Spleen (tissue), 11 donors: ENCODE results near the gene OR10Z1. TPM values are rescaled to one million over a fixed set of nuclear protein-coding genes. Genes with fewer than 3 reads are reported as not detected.

Experiments used
- DNase-seq: peaks from one replicate; pipeline ENCODE4 v3.0.0-alpha.2; 2020
- H3K27ac ChIP-seq, 8 donors: fragments of 200-600 bp; sonication (generic) in 7 of 8; 1 replicate in 4 of 8; 2 replicates in 4 of 8; pipeline versions ENCODE4 v1.5.0 to v1.8.0; 2016 to 2021; ENCODE audit warnings: inconsistent platforms in 4 of 8, mild to moderate bottlenecking in 4 of 8, moderate library complexity in 1 of 8
- H3K27me3 ChIP-seq, 7 donors: fragments of 200-600 bp; sonication (generic) in 6 of 7; replicated peaks in 1 of 7; 1 replicate in 4 of 7; 2 replicates in 3 of 7; pipeline versions ENCODE4 v1.5.0 to v1.8.0; 2016 to 2021; ENCODE audit warnings: inconsistent platforms in 3 of 7, mild to moderate bottlenecking in 1 of 7
- H3K36me3 ChIP-seq, 6 donors: fragments of 200-600 bp; sonication (generic) in 5 of 6; 1 replicate in 4 of 6; 2 replicates in 2 of 6; pipeline versions ENCODE4 v1.5.0 to v1.8.0; 2016 to 2021; ENCODE audit warnings: inconsistent platforms in 2 of 6
- H3K4me1 ChIP-seq, 6 donors: fragments of 200-600 bp; sonication (generic) in 5 of 6; 1 replicate in 3 of 6; 2 replicates in 3 of 6; pipeline versions ENCODE4 v1.5.0 to v1.8.0; 2016 to 2021; ENCODE audit warnings: inconsistent platforms in 3 of 6
- H3K4me3 ChIP-seq, 8 donors: fragments of 200-600 bp; sonication (generic) in 7 of 8; 1 replicate in 4 of 8; 2 replicates in 4 of 8; pipeline versions ENCODE4 v1.5.0 to v1.8.0; 2016 to 2021; ENCODE audit warnings: inconsistent platforms in 4 of 8, mild to moderate bottlenecking in 4 of 8, moderate library complexity in 2 of 8
- H3K9me3 ChIP-seq, 8 donors: fragments of 200-600 bp; sonication (generic) in 7 of 8; 1 replicate in 4 of 8; 2 replicates in 4 of 8; pipeline versions ENCODE4 v1.5.0 to v1.8.0; 2016 to 2021; ENCODE audit warnings: inconsistent platforms in 4 of 8
- POLR2A ChIP-seq, 3 donors: fragments of 450-650 bp; IDR thresholded peaks; one replicate each; pipeline ENCODE4 v1.5.1; 2017; ENCODE audit warnings: antibody characterized with exemption in 3 of 3, mild to moderate bottlenecking in 1 of 3
- POLR2AphosphoS5 ChIP-seq, 3 donors: sonication (generic); formaldehyde crosslinking; IDR thresholded peaks; one replicate each; pipeline ENCODE4 v1.5.1; 2017; ENCODE audit warnings: antibody characterized with exemption in 3 of 3
- WGBS, 5 donors: extraction: QIAGEN DNeasy Blood & Tissue Kit in 3 of 5; methylation state at CpG; one replicate each; pipeline versions ENCODE4 v1.1.5 to v1.1.7; 2013 to 2018; 5-methylcytosine and 5-hydroxymethylcytosine counted together
- intact Hi-C: fragments of 100-400 bp; cut with DNase I; formaldehyde crosslinking; loops from one replicate; pipeline ENCODE4 v1.15.0; 2023; ENCODE audit warnings: low total_unique reads
- polyA plus RNA-seq, 3 donors: library from polyadenylated mRNA; stranded (reverse); fragments of 200-250 nt; gene quantifications; one replicate each; pipeline ENCODE4 v1.2.1, GENCODE V29; 2013
- total RNA-seq, 7 donors: library from RNA; depleted of rRNA in 3 of 7; stranded (reverse); fragments of >200 nt in 3 of 7; fragmentation: NEBNext Ultra II Directional in 4 of 7; extraction: Animal tissue kit (Norgen Biotek cat#: 25700) in 4 of 7; gene quantifications; one replicate each; pipeline versions ENCODE4 v1.1.0 to v1.2.1, GENCODE V29; 2016 to 2021
- TF ChIP-seq, protein P1 (sequence below), 11 experiments: fragments of 200-600 bp in 7 of 11; fragments of 450-650 bp in 4 of 11; sonication (generic) in 4 of 11; IDR thresholded peaks in 8 of 11; conservative IDR thresholded peaks in 3 of 11; 1 replicate in 7 of 11; 2 replicates in 4 of 11; pipeline versions ENCODE4 v1.4.0 to v1.8.0; 2016 to 2021; ENCODE audit warnings: antibody characterized with exemption in 11 of 11, inconsistent platforms in 4 of 11, mild to moderate bottlenecking in 1 of 11
- donor health status: healthy with polysubstance abuse.
- donor health status: DM: no; HTN: no; CAD: no; lungs with moderate emphysema.
- donor health status: DM: no; HTN: no; CAD: no.
- donor health status: Bipolar disorder and iron deficiency.
- donor health status: healthy.
- donor health status: DM: no; HTN: no; CAD: no.
- donor health status: DM: yes; HTN: yes; CAD: no.

The OR10Z1 gene
- total and polyA plus RNA-seq, 10 donors = not detected

DNA sequence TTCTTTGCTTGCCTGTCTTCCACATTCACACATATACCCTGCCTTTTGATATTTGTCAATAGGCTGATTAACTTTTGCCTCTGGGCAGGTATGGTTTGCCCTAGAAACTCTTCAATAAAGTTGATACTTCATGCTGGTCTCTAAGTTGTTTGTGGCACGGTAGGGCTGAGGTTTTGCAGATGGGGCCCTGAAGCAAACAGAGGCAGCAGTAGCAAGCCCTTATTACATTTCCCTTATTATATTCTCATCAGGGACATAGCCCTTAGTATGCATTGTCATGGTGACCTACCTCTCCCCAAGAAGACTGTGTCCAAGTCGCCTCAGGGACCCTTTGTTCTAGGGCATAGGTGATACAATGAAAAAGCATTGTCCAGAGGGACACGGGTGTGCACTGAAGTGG lies 34.6 kb upstream of the OR10Z1 start, which contains the start of gene OR6P1:
Gene OR6P1, minus strand, starts transcription at position 101 of the 400 bp plus-strand sequence. CDS start 6,976 bp downstream, outside the sequence.
- no peak within 1 kb of the TSS for H3K4me3 ChIP-seq
- H3K27me3 ChIP-seq = no peaks in the 10 kb centered on the region
- WGBS, 5 donors = 73 to 91% (median 79%) methylated on average over 3 of the region's 3 CpGs
- TF ChIP-seq POLR2A (IDR thresholded peaks at IDR 0.05) (no peak), POLR2AphosphoS5 (IDR thresholded peaks at IDR 0.05) (no peak)
- TF ChIP-seq, protein P1, sequence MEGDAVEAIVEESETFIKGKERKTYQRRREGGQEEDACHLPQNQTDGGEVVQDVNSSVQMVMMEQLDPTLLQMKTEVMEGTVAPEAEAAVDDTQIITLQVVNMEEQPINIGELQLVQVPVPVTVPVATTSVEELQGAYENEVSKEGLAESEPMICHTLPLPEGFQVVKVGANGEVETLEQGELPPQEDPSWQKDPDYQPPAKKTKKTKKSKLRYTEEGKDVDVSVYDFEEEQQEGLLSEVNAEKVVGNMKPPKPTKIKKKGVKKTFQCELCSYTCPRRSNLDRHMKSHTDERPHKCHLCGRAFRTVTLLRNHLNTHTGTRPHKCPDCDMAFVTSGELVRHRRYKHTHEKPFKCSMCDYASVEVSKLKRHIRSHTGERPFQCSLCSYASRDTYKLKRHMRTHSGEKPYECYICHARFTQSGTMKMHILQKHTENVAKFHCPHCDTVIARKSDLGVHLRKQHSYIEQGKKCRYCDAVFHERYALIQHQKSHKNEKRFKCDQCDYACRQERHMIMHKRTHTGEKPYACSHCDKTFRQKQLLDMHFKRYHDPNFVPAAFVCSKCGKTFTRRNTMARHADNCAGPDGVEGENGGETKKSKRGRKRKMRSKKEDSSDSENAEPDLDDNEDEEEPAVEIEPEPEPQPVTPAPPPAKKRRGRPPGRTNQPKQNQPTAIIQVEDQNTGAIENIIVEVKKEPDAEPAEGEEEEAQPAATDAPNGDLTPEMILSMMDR (IDR thresholded peaks at IDR 0.05 in 8 of 11, conservative IDR thresholded peaks at IDR 0.05 in 3 of 11) = no peak
- H3K4me1 ChIP-seq = no peaks in the 10 kb centered on the region
- intact Hi-C loops = no loop called here
- no peak within 1 kb of the TSS for H3K27ac ChIP-seq
- no peaks in the 10 kb centered on the region for H3K36me3 ChIP-seq
- no peaks in the 10 kb centered on the region for H3K9me3 ChIP-seq
- DNase-seq = no peak

DNA sequence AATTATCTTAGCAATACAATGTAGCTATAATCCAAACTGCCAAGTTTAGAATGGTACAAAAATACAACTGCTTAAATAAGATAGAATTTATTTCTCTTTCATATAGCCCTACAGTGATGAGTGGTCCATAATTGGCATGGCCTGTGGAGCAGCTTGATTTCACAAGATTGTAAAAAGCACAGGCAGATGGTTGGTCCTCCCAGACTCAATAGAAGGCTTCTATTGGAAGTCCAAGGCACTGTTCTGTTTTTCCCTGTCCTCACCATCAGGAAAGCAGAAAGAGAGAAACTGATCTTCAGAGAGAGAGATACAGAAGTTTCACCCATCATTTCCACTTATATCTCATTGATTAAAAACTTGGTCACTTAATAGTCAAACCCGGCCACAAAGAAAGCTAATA lies 32.8 kb upstream of the OR10Z1 start:
- no peak overlapping the region for H3K27ac ChIP-seq
- H3K27me3 ChIP-seq = no peaks in the 10 kb centered on the region
- no peak for TF ChIP-seq POLR2AphosphoS5 (IDR thresholded peaks at IDR 0.05)
- TF ChIP-seq, protein P1 (IDR thresholded peaks at IDR 0.05 in 8 of 11, conservative IDR thresholded peaks at IDR 0.05 in 3 of 11) = no peak
- no peak for TF ChIP-seq POLR2A (IDR thresholded peaks at IDR 0.05)
- intact Hi-C loops = no loop called here
- no peak for DNase-seq
- H3K9me3 ChIP-seq = no peaks in the 10 kb centered on the region
- no peak overlapping the region for H3K4me3 ChIP-seq
- WGBS, 5 donors = 81 to 94% (median 88%) methylated on average over 1 of the region's 1 CpG
- H3K4me1 ChIP-seq = no peaks in the 10 kb centered on the region
- H3K36me3 ChIP-seq = no peaks in the 10 kb centered on the region

DNA sequence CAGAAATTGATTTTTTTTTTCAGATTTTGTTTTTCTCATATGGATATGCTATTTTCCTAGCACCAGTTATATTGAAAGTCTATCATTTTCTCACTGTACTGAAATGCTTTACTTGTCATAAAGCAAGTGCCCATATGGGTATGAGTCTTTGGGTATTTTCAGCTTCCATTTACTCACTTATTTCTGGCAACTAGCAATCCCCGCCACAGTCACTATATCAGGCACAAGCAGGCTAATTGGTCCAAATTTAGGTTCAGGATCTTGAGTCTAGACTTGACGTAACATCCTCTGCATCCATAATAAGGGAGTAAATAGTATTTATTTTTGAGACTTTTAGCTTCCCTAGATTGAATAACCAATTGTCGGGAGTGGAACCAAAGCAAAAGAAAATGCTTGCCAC lies 27.5 kb upstream of the OR10Z1 start:
- H3K27me3 ChIP-seq = no peaks in the 10 kb centered on the region
- no peak for DNase-seq
- no peak overlapping the region for H3K4me3 ChIP-seq
- no peaks in the 10 kb centered on the region for H3K4me1 ChIP-seq
- no peaks in the 10 kb centered on the region for H3K36me3 ChIP-seq
- TF ChIP-seq POLR2A (IDR thresholded peaks at IDR 0.05) (no peak), POLR2AphosphoS5 (IDR thresholded peaks at IDR 0.05) (no peak)
- TF ChIP-seq, protein P1 (IDR thresholded peaks at IDR 0.05 in 8 of 11, conservative IDR thresholded peaks at IDR 0.05 in 3 of 11) = no peak
- H3K9me3 ChIP-seq = no peaks in the 10 kb centered on the region
- WGBS, 5 donors = 89 to 96% (median 93%) methylated on average over 3 of the region's 3 CpGs
- no peak overlapping the region for H3K27ac ChIP-seq
- intact Hi-C loops = no loop called here

DNA sequence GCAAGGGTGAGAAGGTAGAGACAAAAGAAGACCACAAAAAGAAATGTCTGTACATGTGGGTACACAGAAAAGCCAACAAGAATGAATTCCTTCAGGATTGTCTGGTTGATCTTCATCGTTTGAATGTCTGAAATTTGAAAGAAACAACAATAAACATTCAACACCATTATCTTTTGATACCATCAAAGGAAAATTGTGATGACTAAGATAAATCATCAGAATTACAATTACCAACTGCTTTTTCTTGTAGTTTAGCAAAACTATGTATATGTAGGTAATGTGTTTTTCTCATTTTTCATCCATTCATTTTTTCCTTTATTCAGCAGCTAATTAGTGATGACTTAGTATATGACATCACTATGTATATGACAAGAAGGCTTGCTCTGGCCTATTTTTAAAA lies 25.3 kb upstream of the OR10Z1 start, which contains the start of gene OR10X1:
Gene OR10X1, minus strand, starts transcription at position 167 of the 400 bp plus-strand sequence. Its CDS starts 0 bp downstream, at position 167.
- DNase-seq = no peak
- WGBS, 5 donors = 72 to 86% (median 81%) methylated on average over 1 of the region's 1 CpG

More for the DNA sequence above, 25.3 kb upstream of the OR10Z1 start, which contains the start of gene OR10X1:
- TF ChIP-seq, protein P1 (IDR thresholded peaks at IDR 0.05 in 8 of 11, conservative IDR thresholded peaks at IDR 0.05 in 3 of 11) = no peak
- TF ChIP-seq POLR2AphosphoS5 (IDR thresholded peaks at IDR 0.05) = no peak
- TF ChIP-seq POLR2A (IDR thresholded peaks at IDR 0.05) = no peak
- intact Hi-C loops = no loop called here
- no peaks in the 10 kb centered on the region for H3K27me3 ChIP-seq
- no peaks in the 10 kb centered on the region for H3K9me3 ChIP-seq
- no peaks in the 10 kb centered on the region for H3K36me3 ChIP-seq
- H3K27ac ChIP-seq = no peak within 1 kb of the TSS
- H3K4me1 ChIP-seq = no peaks in the 10 kb centered on the region
- H3K4me3 ChIP-seq = no peak within 1 kb of the TSS
